Right forelimb (tissue), 1 donor: ENCODE data around the gene FAM120A.
"Not testable (repeated sequence)": the region's sequence is repeated elsewhere in the genome, so short reads cannot be mapped to it uniquely, and the experiment has no call there.

Experiments
- DNase-seq: peaks from one replicate; pipeline ENCODE4 v3.0.0-alpha.2; 2018

Gene FAM120A

GRCh38 chr9:93473411-93473810 is 21.9 kb downstream of the FAM120A start:
- DNase-seq, result no peak

- DNase-seq, result no peak
Measured at GRCh38 chr9:93475108-93475507, 23.6 kb downstream of the FAM120A start.

GRCh38 chr9:93475856-93476255 is 24.4 kb downstream of the FAM120A start:
- no peak for DNase-seq

- DNase-seq, result no peak
Measured at GRCh38 chr9:93476924-93477323, 25.4 kb downstream of the FAM120A start.

- DNase-seq, result no peak
Measured at GRCh38 chr9:93477397-93477796, 25.9 kb downstream of the FAM120A start.

GRCh38 chr9:93479726-93480125 is 28.2 kb downstream of the FAM120A start:
- no peak for DNase-seq

GRCh38 chr9:93480262-93480661 is 28.8 kb downstream of the FAM120A start:
- no peak for DNase-seq

- DNase-seq, result no peak
Measured at GRCh38 chr9:93480728-93481324, 29.3 kb downstream of the FAM120A start.

GRCh38 chr9:93483497-93483896 is 32.0 kb downstream of the FAM120A start:
- no peak for DNase-seq

- no peak for DNase-seq
Measured at GRCh38 chr9:93486268-93486667, 34.8 kb downstream of the FAM120A start.

GRCh38 chr9:93488244-93488643 is 36.8 kb downstream of the FAM120A start:
- no peak for DNase-seq

- DNase-seq, result no peak
Measured at GRCh38 chr9:93491593-93492232, 40.2 kb downstream of the FAM120A start.

GRCh38 chr9:93492327-93492726 is 40.8 kb downstream of the FAM120A start:
- no peak for DNase-seq

GRCh38 chr9:93493949-93494348 is 42.5 kb downstream of the FAM120A start:
- no peak for DNase-seq

GRCh38 chr9:93496285-93496684 is 44.8 kb downstream of the FAM120A start:
- DNase-seq, result no peak

- no peak for DNase-seq
Measured at GRCh38 chr9:93500571-93501298, 49.2 kb downstream of the FAM120A start.

GRCh38 chr9:93501406-93501805 is 49.9 kb downstream of the FAM120A start:
- no peak for DNase-seq

- no peak for DNase-seq
Measured at GRCh38 chr9:93503381-93503780, 51.9 kb downstream of the FAM120A start.

GRCh38 chr9:93505541-93506132 is 54.2 kb downstream of the FAM120A start:
- DNase-seq, result no peak

GRCh38 chr9:93507768-93508167 is 56.3 kb downstream of the FAM120A start:
- DNase-seq, result no peak

GRCh38 chr9:93508207-93508606 is 56.7 kb downstream of the FAM120A start:
- no peak for DNase-seq

- DNase-seq, result no peak
Measured at GRCh38 chr9:93509084-93509483, 57.6 kb downstream of the FAM120A start.

- no peak for DNase-seq
Measured at GRCh38 chr9:93510041-93510440, 58.6 kb downstream of the FAM120A start.

GRCh38 chr9:93511228-93511627 is 59.7 kb downstream of the FAM120A start:
- not testable (repeated sequence) for DNase-seq
